ENCODE data around the gene POLE. TPM values are rescaled to one million over a fixed set of nuclear protein-coding genes. Genes with fewer than 3 reads are reported as not detected.

Gene POLE
- total RNA-seq, 1 donor from 2014 or later = 26.9 TPM

GRCh38 chr12:132659146-132659545, 28.0 kb downstream of the POLE start:
- FAIRE-seq (no peak), DNase-seq (ENCODE audit: low spot score in 2 of 2) (no peak)

GRCh38 chr12:132658149-132658894, 28.8 kb downstream of the POLE start:
- FAIRE-seq (no peak), DNase-seq (ENCODE audit: low spot score in 2 of 2) (no peak)

DNA sequence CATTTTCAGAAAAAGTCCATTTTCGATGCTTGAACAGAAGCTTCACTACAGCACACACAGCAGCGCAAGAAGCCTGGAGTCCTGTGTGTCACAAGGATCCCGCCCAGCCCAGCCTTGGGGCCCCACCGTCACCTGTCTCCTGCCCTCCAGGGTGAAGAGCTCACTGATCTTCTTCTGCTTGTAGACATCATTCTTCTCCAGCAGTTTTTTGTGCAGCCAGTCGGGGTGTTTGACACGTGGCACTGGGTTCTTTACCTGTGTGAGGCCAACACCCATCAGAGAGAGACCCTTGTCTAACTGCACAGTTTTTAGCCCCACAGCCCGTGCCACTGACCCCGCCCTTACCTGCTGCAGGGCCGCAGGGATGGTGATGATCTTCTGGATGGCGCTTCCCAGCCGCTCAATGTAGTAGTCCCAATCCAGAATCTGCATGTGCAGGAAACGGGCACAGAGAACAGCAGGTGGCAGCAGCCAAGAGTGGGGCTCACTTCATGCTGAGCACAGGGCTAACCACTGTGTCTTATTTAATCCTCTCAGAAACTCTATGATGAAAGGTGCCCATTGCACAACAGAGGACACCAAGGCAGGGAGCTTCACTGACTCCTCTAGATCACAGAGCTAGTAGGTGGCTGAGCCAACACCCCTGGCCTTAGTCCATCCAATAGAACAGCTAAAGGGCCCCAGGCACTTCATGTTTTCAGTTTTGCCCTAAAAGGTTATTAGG, 30.0 kb downstream of the POLE start:
- FAIRE-seq (no peak), DNase-seq (ENCODE audit: low spot score in 2 of 2) (no peak)

DNA sequence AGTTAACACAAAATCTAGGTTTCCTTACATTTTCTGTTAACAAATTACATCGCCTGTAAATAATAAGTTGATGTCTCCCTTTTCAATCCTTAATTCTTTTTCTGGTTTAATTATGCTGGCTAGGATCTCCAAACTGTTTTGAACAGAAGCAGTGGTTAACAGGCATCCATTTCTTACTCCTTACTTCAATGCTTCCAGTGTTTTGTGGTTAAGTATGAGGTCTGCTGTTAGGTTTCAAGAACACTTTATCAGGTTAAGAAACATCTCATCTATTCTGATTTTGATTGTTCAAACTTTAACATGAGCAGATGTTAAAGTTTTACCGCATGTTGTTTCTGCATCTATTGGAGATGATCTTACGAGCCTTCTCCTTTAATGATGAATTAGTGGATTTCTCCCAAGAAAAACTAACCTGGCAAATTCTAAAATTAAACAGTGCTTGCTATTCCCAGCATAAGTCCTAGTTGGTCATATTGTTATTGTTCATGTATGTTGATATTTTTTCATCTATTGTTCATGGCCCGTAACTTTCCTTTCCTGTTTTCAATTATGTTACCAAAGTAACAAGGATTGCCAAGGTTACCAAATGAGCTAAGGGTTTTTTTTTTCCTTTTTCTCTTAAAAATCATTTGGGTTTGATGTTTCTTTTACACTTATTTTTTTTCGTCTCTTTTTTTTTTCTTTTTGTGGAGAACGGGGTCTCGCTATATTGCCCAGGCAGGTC, 33.4 kb downstream of the POLE start:
- FAIRE-seq (no peak), DNase-seq (ENCODE audit: low spot score in 2 of 2) (no peak)

DNA sequence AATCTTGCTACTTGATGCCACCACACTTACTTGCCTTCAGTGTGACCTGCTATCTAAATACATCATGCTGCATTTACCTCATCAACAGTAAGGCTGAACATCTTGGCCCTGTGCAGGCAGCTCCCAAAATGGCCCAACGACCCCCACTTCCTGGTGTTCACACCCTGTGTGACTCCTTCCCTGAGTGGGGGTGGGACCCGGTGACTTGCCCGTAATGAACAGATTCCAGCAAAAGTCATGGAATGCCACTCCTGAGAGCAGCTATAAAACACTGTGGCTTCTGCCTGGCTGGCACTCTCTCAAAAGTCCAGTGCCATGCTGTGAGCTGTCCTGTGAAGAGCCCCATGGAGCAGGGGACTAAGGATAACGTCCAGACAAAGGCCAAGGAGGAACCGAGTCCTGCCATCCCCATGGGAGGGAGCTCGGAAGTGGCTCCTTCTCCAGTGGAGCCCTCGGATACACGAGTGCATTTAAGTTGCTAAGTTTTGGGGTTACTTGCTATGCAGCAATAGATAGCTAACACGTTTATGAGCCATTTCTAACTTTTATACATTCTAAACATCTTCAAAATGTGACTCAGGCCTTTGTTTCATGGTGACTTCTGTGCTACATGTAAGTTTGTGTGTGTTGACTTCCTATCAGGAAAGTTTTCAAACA, 35.6 kb downstream of the POLE start:
- DNase-seq (ENCODE audit: low spot score in 2 of 2) = no peak
- no peak for FAIRE-seq

DNA sequence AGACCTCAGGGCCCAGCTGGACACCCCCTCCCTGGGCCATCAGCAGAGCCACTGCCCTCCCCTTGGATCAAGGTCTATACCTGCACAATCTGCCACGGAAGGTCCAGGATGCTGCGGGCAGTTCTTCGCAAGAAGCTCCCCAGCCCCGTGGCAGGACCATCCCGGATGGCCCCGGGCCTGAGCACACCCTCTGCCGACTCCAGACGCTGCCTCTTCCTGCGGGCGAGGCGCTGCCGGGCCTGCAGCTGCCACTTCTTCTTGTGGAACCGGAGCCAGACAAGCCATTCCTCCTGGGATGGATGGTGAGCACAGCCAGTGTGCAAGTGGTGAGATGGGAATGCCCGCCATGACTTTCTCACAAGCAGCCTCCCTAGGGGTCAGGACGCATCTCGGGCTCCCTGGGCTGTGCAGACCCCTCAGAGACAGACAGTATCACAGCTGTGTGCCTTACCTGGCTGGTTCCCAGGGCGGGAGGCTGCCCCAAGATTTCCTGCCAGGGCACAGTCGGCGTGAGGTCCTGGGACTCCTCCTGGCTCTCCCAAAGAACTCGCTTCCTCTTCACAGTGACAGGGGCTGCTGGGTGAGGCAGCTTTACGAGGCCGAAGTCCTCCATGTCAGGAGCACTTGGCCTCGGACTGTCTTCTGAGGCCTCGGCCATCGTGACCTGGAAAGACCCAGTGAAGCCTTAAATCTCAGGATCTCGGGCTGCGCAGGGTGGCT, 37.8 kb downstream of the POLE start:
- DNase-seq (ENCODE audit: low spot score in 2 of 2) (no peak), FAIRE-seq (no peak)

DNA sequence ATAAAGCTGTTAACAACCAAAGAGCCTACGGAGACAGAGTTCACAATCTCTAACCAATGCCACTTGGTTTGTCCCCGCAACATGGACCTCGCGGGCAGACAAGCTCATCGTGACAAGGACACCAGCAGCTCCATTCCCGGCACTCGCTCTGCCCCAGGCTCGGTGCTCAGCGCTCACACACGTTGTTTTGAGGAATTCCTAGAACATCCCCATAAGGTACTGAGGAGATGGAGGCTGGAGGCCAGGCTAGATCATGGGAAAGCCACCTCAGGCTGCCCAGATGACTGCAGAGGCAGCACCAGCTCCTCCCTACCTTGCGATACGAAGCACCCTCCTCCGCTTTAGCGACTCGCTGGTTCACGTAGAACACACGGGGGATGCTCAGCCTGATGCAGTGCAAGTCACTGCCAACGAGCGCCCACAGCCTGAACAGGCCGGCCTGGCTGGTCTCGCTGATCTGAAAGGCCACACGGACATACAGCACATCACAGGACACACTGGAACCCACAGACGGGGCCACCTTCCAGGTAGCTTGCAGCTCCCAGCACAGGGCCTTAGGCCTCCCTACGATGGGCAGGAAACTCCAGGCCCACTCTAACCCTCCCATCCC, 38.4 kb downstream of the POLE start:
- no peak for DNase-seq (ENCODE audit: low spot score in 2 of 2)
- no peak for FAIRE-seq

GRCh38 chr12:132647858-132648257, 39.3 kb downstream of the POLE start:
- no peak for DNase-seq (ENCODE audit: low spot score in 2 of 2)
- FAIRE-seq = no peak

- no peak for FAIRE-seq
- DNase-seq (ENCODE audit: low spot score in 2 of 2) = no peak
These were observed 40.3 kb downstream of the POLE start for GRCh38 chr12:132646850-132647249.

DNA sequence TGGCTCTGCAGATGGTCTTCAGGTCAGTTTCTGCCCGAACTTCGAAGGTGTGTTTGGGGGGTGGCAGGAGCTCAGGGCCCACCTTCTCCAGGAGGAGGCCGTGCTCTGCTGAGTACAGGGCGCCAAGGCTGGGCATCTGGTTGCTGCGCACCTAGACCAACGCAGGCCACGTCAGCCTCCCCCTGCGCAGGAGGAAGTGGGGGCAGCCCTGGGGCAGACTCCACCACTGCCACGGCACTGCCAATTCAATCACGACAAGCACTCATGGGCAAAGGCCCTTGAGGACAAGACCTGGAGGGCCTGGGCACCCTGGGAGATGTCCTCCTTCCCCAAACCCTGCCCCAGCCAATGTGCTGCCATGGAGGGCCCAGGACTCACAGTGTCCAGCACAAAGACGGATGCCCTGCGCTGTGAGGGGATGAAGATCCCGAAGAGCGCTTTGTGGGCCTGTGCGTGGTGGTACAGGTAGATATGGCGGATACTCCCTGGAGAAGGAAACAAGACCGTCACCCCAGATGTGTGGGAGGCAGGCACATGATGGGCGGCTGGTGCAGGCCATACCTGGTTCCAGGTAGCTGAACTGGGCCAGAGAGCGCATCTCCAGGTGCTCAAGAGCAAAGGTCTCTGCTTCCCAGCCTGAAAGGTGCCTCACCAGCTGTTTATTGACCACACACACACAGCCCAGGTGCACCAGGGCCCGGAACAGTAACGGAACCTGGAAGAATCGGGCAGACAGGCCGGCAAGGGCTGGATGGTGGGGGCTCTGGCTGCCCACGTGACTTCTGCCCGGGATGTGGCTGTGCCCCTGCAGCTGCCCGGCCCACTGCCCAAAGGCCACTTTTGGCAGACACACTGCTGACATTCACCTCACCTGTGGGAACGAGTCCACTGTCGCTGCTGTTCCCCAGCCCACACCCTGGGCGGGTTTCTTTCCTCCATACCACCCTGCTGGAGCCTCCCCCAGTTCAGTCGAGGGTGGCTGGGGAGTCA, 44.0 kb downstream of the POLE start:
- DNase-seq (ENCODE audit: low spot score in 2 of 2) (no peak), FAIRE-seq (no peak)

GRCh38 chr12:132641811-132642650, 45.1 kb downstream of the POLE start:
- DNase-seq (ENCODE audit: low spot score in 2 of 2) (no peak), FAIRE-seq (no peak)

GRCh38 chr12:132640936-132641335, 46.2 kb downstream of the POLE start:
- FAIRE-seq = no peak

GRCh38 chr12:132639956-132640520, 47.1 kb downstream of the POLE start:
- FAIRE-seq (no peak), DNase-seq (ENCODE audit: low spot score in 2 of 2) (no peak)

More at GRCh38 chr12:132640936-132641335, 46.2 kb downstream of the POLE start:
- DNase-seq (ENCODE audit: low spot score in 2 of 2) = no peak

DNA sequence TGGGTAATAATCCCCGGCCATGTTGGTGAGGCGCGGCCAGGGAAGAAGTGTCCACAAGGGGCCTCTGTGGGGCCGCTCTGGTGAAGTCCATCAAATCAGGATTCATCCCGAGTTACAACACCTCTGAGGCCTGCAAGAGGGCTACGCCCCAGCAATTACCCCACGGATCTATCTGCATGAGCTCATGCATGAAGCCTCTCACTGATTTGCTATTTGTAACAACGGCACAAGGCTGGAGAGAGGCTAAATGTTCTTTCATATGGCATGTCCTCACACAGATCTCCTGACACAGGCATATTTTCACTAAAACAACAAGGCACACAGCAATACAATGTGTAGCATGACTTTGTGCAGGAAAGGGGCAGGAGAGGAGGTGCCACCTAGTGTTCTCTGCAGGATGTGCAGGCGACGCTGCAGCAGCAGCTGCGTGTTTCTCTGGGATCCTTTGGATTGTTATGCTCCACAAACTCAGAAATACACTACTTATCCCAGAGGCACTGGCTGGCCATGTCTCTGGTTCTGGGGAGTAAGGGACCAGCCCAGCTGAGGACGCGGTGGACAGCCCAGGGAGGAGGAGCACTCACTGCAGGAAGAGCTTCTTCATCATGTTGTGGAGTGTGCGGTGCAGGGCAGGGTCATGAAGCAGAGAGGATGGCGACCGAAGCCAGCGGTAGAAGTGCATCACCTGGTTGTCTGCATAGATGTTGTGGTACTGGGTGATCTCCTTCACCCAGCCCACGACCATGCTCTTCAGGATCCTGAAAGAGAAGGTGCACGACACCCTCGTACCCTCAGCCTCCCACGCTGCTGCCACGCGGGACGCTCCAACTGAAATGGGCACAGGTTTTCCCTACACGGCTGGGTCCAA, 48.4 kb downstream of the POLE start:
- peak in 1 of 2 donors; percentile 74 for DNase-seq (ENCODE audit: low spot score in 2 of 2)

DNA sequence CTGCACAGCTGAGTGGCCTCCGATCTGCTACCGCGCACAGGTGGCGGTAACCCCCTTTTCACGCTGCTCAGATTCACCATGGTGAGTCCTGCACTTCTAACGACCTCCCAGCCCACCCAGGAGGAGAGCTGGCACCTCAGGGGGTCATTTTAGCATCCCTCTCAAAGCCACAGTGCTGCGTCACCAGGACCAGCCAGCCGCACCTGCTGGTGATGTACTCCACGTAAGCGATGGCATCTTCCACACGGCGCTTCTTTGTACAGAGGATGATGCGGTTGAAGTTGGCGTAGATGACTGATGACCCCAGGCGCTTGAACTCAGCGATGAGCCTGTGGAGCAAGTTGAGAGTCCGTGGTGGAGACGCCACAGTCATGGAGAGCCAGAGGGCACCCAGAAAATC, 49.3 kb downstream of the POLE start:
- DNase-seq (ENCODE audit: low spot score in 2 of 2) (no peak), FAIRE-seq (no peak)

More for the DNA sequence above, 48.4 kb downstream of the POLE start:
- no peak for FAIRE-seq

Data from frontal cortex (tissue), 4 donors.